NCI-H187 treated with DMSO at 0.1 percent for 48 hours (cell line): ENCODE data around the gene CD300LF.

Experiments
- DNase-seq: peaks from one replicate; lab custom pipeline; 2025; lab: John Stamatoyannopoulos, UW

The CD300LF gene

DNA sequence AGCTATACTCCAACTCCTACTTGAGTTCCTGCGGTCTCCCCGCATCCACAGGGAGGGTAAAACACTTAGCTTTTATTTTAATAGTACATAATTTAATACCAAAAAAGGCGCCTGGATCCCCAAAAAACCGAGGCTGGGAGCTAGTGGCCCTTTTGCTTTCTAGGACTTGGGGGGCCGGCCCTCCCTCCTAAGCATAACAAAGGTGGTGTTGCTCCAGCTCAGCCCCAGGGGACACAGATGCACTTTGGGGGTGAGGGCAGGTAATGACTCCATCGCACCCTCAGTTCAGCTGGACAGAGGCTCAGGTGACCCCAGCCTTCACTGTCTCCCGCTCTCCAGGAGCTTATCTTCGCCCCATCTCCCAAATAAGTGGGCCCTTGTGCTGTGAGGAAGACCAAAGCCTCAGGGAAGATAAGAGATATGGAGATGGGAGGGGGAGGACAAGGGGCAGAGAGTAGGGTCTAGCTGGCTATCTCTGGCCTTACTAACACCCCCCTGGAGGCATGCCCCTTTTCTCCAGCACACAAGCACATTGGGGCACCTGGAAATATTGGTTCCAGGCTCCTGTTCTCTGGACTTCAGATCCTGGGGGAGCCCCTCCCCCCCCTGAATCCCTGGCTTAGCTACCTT is 32.9 kb upstream of the CD300LF start:
- no peak for DNase-seq

- DNase-seq: no peak
Measured at GRCh38 chr17:74744714-74745547, 32.2 kb upstream of the CD300LF start.

GRCh38 chr17:74744349-74744713 is 31.6 kb upstream of the CD300LF start:
- no peak for DNase-seq

DNA sequence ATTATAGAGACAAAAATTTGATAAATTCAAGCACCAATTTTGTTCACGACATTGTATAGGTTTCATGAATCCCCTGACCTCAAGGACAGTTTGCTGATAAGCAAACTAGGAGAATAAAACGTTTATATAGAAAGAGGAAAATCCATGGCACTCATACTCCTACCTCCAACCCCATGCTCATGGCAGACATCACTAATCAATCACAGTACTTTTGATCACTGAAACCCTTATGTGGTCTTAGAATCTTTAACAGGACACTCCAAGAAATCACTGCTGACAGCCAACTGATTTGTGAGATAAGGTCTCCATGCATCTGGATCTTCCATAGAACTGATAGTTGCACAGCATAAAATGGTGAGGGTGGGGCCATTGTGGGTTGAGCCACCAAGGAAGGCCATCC is 31.0 kb upstream of the CD300LF start:
- DNase-seq: no peak

DNA sequence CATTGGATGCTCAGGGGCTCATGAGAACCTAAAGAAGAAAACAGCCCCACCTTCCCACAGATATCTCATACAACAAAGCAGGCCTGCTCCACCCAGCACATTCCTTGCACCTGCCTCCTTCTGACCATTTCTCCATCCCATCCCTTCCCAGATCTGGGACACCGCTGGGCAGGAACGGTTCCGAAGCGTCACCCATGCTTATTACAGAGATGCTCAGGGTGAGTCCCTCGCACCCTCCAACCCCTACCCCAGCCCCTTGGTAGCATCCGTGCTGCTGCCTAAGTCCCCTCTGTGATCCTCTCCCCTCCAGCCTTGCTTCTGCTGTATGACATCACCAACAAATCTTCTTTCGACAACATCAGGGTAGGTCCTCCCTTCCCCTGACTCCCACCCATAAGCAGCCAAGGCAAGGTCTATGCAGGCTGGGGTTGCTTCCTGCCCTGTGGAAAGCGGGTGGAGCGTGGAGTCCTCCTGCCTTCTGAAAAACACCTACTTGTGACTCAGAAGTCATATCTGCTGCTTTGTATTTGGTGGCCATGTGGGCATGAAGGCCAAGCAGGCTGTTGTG is 30.3 kb upstream of the CD300LF start:
- no peak for DNase-seq

DNA sequence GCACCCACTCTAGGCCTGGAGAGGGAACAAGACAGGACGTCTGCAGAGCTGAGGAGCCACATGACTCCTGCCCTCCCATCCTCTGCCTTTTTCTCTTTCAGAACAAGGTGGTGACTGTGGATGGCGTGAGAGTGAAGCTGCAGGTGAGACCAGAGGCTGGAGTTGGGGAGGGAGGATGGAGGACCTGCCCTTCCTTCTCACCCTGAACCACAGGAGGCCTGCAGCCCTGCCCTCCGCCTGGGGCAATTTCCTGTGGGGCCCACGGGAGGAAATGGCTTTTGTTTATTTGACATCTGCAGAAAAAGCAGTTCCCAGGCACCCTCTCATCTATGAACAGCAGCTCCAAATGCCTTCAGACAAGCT is 29.4 kb upstream of the CD300LF start:
- DNase-seq: no peak

GRCh38 chr17:74740641-74741387 is 28.1 kb upstream of the CD300LF start:
- DNase-seq: no peak

DNA sequence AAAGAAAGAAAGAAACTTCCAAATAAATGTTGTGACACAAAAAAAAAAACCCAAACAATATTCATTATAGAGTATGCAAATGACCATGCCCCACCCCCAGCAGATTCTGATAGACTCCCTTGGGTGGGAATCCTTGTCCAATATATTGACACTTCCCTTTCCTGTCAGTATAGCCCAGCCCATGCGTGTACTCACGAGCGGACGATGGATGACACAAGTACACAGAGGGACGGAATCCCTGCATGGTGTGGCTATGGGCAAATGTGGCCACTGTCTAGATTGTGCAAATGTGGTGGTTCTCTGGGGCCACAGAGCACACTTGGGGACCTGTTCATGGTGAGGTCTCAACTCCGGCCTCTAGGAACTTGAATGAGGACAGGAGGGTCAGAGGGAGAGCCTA is 27.4 kb upstream of the CD300LF start:
- no peak for DNase-seq

DNA sequence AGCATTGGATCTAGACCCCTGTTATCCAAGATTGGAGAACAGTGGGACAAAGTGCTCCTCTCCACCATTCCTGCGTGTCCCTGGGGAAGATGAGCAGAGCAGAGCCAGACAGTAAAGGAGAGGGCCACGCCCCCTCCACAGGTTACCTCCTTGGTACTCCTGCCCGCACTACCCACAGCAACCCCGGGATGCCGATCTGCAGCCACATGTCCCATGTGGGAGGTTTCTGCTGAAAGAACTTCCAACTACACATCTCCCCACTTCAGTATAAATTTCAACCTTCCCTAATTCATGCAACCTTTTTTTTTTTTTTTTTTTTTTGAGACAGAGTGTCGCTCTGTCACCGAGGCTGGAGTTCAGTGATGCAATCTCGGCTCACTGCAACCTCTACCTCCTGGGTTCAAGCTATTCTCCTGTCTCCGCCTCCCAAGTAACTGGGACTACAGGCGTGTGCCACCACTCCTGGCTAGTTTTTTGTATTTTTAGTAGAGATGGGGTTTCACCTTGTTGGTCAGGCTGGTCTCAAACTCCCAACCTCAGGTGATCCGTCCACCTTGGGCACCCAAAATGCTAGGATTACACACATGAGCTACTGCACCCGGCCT is 26.6 kb upstream of the CD300LF start:
- DNase-seq: no peak

DNA sequence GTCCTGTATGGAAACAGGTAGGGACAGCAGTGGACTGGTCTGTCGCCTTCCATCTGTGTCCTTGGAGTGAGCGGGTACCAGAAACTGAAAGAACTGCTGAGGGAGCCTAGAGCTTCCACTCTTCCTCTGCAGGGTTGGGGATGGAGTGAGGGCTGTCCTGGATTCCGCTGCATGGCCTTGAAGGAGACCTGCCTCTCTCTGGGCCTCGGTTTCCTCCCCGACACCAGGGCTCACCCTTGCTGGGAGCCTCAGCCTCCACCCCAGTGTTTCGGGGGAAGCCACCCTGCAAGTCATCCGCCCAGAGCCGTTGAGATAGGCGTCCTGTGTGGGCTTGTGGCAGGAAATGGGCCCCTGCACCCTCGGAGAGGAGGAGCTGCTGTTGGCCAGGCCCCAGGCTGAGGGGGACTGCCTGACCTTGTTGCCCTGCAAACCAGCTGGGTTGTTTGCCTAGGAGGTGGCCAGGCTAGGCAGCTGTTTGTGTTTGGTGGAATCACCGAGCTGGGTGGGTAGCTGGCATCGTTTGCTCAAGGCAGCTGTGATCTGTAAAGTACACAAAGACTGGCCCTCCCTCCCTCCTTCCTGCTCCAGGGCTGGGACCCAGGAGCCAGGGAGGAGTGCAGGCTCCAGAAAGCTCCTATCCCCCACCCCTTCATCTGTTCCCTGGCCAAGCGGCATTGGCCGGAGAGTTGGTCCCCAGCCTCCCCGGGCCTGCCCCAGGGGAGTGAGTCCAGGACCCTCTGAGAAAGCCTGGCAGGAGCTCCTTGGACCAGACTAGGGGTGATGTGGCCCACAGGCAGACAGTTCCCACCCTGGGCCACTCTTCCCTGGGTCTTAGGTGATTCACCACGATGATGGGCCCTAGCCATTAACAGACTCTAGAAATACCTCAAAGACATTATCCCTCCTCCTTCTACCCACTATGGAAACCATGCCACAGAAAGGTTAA is 25.6 kb upstream of the CD300LF start:
- DNase-seq: no peak

DNA sequence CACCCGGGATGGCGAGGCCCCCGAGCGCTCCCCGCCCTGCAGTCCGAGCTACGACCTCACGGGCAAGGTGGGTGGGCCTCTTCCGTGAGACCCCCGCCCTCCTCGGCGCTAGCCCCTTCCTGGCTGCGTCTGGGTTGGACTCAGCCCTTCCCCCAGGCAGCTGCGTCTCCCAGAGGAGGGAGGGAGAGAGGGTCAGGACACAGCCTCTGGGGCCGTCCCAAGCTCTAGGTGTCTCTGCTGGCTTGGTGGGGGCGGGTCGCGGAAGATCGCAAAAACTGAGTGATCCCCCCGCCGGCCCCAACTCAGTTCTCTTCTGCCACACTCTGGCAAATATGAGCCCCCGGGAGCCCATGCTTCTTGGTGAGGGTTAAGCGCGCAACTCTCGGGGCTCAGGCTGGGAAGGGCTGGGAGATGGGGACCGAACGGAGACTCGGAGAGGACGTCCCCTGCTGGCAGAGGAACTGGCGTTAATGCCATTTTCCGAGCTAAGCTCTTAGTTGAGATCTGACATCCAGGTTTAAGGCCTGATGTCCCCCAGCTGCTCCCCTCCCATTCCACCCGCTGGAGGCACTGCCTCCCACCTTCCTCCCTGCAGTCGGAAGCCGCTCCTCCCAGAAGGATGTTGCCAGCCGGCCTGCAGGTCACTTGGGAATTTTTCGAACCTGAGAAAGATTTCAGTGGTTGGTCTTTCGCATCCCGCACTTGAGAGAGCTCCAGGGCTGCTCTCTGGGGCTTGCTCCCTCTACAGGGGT is 24.8 kb upstream of the CD300LF start:
- no peak for DNase-seq

DNA sequence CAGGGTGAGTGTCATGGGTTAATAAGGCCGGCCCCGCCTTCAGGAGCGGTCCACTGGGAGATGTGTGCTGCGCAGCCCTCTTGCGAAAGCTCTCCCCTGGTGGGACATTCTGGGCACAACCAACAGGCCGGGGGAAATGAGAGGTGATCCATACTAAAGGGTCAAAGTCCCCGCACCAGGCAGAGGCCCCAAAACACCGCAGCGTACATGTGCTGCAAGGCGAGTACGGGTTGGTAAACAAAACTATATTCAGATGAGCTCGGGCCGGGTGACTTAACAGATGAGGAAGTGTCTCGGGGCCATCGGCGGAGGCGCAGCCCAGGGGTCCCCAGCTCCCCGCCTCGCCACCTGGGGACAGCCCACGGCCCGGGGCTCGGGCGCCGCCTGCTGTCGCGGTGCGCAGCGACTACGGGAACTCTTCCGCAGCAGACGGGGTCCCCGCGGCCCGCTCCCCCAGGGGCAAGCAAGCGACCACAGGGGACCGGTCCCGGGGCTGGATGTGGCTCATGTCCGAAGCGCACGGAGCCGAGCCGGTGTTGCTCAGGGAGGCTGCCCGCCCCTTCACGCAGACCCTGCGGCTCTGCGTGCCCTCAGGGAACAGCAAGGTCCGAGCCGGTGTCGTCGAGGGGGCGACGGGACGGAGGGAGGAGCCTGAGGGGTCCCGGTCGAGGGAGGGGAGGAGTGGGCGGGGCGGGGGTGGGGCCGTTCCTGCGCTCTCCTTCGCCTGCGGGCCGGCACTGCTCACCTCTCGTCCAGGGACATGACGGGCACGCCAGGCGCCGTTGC is 24.0 kb upstream of the CD300LF start, which contains the start of gene RAB37:
TSS of gene RAB37 (plus strand) at position 744 of the 786 bp plus-strand sequence. CDS start at position 761, 17 bp downstream.
- DNase-seq: no peak

DNA sequence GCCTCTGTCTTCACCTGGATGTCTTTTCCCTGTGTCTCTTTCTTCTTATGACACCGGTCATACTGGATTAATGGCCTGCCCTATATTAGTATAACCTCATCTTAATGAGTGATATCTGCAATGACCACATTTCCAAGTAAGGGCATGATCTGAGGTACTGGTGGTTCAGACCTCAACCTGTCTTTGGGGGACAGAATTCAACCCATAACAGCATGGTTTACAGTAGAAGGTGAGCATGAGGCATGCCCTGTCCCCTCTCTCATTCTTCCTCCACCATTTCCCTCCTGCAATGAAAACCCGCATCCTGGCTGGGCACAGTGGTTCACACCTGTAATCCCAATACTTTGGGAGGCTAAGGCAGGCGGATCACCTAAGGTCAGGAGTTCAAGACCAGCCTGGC is 21.5 kb upstream of the CD300LF start:
- no peak for DNase-seq

DNA sequence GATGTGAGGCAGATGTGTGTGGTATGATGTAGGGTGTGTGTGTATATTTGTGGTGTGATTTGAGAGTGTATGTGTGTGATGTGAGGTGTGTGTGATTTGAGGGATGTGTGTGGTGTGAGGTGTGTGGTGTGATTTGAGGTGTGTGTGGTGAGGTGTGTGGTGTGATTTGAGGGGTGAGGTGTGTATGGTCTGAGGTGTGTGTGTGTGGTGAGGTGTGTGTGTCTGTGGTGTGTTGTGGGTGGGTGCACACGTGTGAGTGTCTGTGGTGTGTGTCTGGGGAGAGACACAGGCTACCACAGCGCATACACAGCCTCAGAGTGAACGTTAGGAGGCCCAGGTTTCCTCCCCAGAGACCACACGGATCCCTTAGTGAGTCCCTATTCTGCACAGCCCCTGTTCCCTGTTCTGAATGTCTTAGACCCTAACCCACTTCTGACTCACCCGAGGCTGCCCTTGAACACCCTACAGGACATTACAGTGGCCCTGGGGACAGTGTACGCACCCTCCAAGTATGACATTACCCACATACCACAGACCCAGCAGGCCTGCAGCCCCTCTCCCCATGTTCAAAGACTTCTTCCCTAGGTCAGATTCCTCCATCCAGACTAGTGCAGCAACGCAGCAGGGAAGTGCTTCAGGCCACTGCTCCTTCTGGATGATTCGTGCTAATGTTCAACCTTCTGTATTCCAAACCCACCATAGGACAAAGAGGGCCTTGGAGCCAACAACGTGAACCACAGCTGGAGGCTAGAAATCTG is 20.8 kb upstream of the CD300LF start:
- no peak for DNase-seq

GRCh38 chr17:74732042-74732867 is 19.5 kb upstream of the CD300LF start:
- DNase-seq: no peak

GRCh38 chr17:74731347-74731605 is 18.6 kb upstream of the CD300LF start:
- DNase-seq: no peak

- no peak for DNase-seq
Measured at GRCh38 chr17:74730491-74731346, 18.0 kb upstream of the CD300LF start.
